Lower leg skin (tissue), 4 donors: Measurements from ENCODE around the gene NEURL1. TPM values are rescaled to one million over a fixed set of nuclear protein-coding genes. Genes with fewer than 3 reads are reported as not detected.

Experiments
- DNase-seq, 2 donors: peaks; one replicate each; pipeline ENCODE4 v3.0.0-alpha.2; 2019; ENCODE audit warnings: low spot score in 2 of 2
- H3K4me3 ChIP-seq: fragments of 200-600 bp; sonication (generic); 2 replicates; pipeline ENCODE4 v1.5.1; 2017; ENCODE audit warnings: mild to moderate bottlenecking, low read depth; ENCODE audit not compliant: poor library complexity, severe bottlenecking
- POLR2A ChIP-seq, 2 donors: fragments of 450-650 bp; IDR thresholded peaks; one replicate each; pipeline ENCODE4 v1.6.1; 2016 to 2017; ENCODE audit warnings: antibody characterized with exemption in 2 of 2, mild to moderate bottlenecking in 1 of 2, moderate library complexity in 1 of 2
- WGBS, 2 donors: methylation state at CpG; one replicate each; pipeline ENCODE4 v1.1.5; 2018; 5-methylcytosine and 5-hydroxymethylcytosine counted together
- intact Hi-C: fragments of 100-400 bp; cut with DNase I; formaldehyde crosslinking; loops from one replicate; pipeline ENCODE4 v1.15.0; 2023; ENCODE audit warnings: low total_unique reads
- total RNA-seq, 4 donors: library from RNA; depleted of rRNA; stranded (reverse); fragments of >200 nt; gene quantifications; one replicate each; pipeline ENCODE4 v1.1.0, GENCODE V29; 2016
- TF ChIP-seq, protein P1 (sequence below), 3 donors: fragments of 450-650 bp; IDR thresholded peaks; one replicate each; pipeline ENCODE4 v1.5.1; 2016; ENCODE audit warnings: antibody characterized with exemption in 3 of 3, mild to moderate bottlenecking in 3 of 3, moderate library complexity in 2 of 3

Gene NEURL1
- total RNA-seq, 4 donors from 2014 or later = 0.13 to 0.23 (median 0.22) TPM; not detected in 1

DNA sequence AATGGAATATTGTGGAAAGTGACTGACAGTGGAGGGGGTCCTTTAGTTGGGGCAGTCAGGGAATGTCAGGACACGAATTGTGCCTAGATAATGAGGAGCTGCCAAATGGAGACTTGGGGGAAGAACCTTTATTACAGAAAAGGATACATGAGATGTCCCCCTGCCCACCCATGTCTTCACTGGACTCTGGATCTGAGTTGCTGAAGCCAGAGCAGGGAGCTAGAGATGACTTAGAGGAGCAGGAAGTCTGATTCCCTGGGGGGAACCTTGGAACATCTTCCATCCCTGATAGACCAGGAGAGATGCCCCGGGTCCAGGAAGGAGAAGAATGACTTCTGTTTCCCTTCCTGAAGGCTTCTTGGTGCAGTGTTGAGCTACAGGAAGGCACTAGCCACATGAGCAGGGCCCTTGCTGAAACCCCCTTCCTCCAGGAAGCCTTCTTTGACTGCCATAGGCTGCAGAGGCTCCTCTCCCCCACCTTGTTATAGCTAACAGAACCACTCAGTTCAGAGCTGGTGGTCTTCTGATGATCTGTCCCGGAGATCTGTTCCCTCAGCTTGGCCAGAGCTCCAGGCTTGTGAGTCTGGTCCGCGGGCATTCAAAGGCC is 747 bp upstream of the NEURL1 start:
- intact Hi-C loops = no loop called here
- DNase-seq = no peak
- TF ChIP-seq POLR2A (IDR thresholded peaks at IDR 0.05) = no peak
- TF ChIP-seq, protein P1, sequence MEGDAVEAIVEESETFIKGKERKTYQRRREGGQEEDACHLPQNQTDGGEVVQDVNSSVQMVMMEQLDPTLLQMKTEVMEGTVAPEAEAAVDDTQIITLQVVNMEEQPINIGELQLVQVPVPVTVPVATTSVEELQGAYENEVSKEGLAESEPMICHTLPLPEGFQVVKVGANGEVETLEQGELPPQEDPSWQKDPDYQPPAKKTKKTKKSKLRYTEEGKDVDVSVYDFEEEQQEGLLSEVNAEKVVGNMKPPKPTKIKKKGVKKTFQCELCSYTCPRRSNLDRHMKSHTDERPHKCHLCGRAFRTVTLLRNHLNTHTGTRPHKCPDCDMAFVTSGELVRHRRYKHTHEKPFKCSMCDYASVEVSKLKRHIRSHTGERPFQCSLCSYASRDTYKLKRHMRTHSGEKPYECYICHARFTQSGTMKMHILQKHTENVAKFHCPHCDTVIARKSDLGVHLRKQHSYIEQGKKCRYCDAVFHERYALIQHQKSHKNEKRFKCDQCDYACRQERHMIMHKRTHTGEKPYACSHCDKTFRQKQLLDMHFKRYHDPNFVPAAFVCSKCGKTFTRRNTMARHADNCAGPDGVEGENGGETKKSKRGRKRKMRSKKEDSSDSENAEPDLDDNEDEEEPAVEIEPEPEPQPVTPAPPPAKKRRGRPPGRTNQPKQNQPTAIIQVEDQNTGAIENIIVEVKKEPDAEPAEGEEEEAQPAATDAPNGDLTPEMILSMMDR (IDR thresholded peaks at IDR 0.05) = no peak
- no peak overlapping the region for H3K4me3 ChIP-seq
- 71 to 75% methylated on average over 4 to 5 of the region's 5 CpGs for WGBS, 2 donors

- intact Hi-C loops = no loop called here
- no peak for DNase-seq
- TF ChIP-seq, protein P1 (IDR thresholded peaks at IDR 0.05) = no peak
- no peak for TF ChIP-seq POLR2A (IDR thresholded peaks at IDR 0.05)
- H3K4me3 ChIP-seq = peak overlapping the region; percentile 22
- 5 to 12% methylated on average over 17 to 29 of the region's 92 CpGs for WGBS, 2 donors
Observed at GRCh38 chr10:103493916-103494877, 692 bp downstream of the NEURL1 start.

GRCh38 chr10:103495321-103495720 is 1.8 kb downstream of the NEURL1 start:
- 83 to 89% methylated on average over 3 of the region's 3 CpGs for WGBS, 2 donors

DNA sequence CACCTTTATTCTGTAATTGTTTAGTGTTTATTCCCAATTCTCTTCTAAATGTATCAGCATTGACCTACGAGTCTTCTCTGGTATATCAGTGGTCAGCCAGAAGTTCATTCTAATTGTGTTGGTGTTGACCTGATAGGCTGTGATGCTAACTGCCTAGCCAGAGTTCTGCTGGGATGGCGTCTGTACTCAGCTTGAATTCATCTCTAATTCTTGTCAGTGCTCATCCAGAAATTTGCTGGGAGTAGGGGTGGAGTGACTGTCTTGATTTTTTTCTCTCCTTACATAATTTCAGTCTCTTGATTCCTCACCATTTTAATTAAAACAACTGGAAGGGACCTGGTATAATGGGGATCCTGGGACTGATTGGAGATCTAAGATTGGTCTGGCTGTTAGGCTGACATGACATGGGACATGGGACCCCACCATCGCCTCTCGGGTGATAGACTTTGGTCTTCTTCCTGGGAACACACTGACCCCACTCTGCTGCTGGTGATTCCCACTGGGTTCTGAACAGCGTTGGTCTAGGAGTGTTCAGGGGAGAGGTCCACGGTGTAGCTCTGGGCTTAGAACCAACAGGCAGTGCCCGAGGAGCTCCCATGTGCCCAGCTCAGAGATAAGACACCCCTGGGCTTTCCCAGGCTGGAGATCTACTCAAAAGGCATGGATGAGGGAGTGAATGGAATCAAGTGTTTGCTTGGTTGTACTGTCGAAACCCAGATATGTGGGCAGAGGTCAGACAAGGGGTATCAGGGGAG is 3.8 kb downstream of the NEURL1 start:
- H3K4me3 ChIP-seq = no peak overlapping the region
- intact Hi-C loops = no loop called here
- no peak for DNase-seq
- 78 to 82% methylated on average over 8 of the region's 8 CpGs for WGBS, 2 donors
- TF ChIP-seq POLR2A (IDR thresholded peaks at IDR 0.05) = no peak
- TF ChIP-seq, protein P1 (IDR thresholded peaks at IDR 0.05) = no peak

More at GRCh38 chr10:103495321-103495720, 1.8 kb downstream of the NEURL1 start:
- H3K4me3 ChIP-seq = no peak overlapping the region
- intact Hi-C loops = no loop called here
- DNase-seq = no peak
- TF ChIP-seq, protein P1 (IDR thresholded peaks at IDR 0.05) = no peak
- no peak for TF ChIP-seq POLR2A (IDR thresholded peaks at IDR 0.05)

- intact Hi-C loops = no loop called here
- DNase-seq = no peak
- no peak for TF ChIP-seq POLR2A (IDR thresholded peaks at IDR 0.05)
- TF ChIP-seq, protein P1 (IDR thresholded peaks at IDR 0.05) = no peak
- 79 to 87% methylated on average over 5 of the region's 5 CpGs for WGBS, 2 donors
- H3K4me3 ChIP-seq = no peak overlapping the region
Observed at GRCh38 chr10:103498936-103499638, 5.6 kb downstream of the NEURL1 start.
